NCI-H526 treated with DMSO at 0.1 percent for 48 hours (cell line): Measurements from ENCODE around the gene FGFR4.

ENCODE experiments used
- DNase-seq: peaks from one replicate; lab custom pipeline; 2025; lab: John Stamatoyannopoulos, UW

The FGFR4 gene

GRCh38 chr5:177132136-177133095, 45.7 kb downstream of the FGFR4 start:
- no peak for DNase-seq

- DNase-seq: peak; percentile 16
Measured at GRCh38 chr5:177133096-177133852, 46.6 kb downstream of the FGFR4 start, which contains the start of gene NSD1. Gene NSD1 (plus strand): TSS chr5:177133773. CDS start chr5:177135104, 1,331 bp downstream.

GRCh38 chr5:177133853-177134696, 47.4 kb downstream of the FGFR4 start:
- DNase-seq: peak; percentile 2

- no peak for DNase-seq
Measured at GRCh38 chr5:177134697-177135225, 48.0 kb downstream of the FGFR4 start.

GRCh38 chr5:177140312-177140711, 53.6 kb downstream of the FGFR4 start:
- DNase-seq: no peak

GRCh38 chr5:177141496-177141895, 54.8 kb downstream of the FGFR4 start:
- no peak for DNase-seq

GRCh38 chr5:177142098-177142611, 55.4 kb downstream of the FGFR4 start:
- no peak for DNase-seq

- DNase-seq: no peak
Measured at GRCh38 chr5:177142778-177143177, 56.1 kb downstream of the FGFR4 start.

- DNase-seq: no peak
Measured at GRCh38 chr5:177146891-177147638, 60.4 kb downstream of the FGFR4 start.
